PFSK-1 (cell line): ENCODE measurements around the gene CCDC106.
A peak's percentile ranks its signal among the peaks of the same experiment; 100 is the strongest.

ENCODE experiments used
- FOXP2 ChIP-seq: optimal IDR thresholded peaks from 2 replicates; pipeline ENCODE3; 2011; ENCODE audit warnings: borderline replicate concordance, control low read depth, inconsistent platforms; ENCODE audit not compliant: insufficient read depth; ENCODE audit errors: extremely low read length, extremely low read depth
- POLR2AphosphoS5 ChIP-seq: IDR thresholded peaks from 2 replicates; pipeline ENCODE4 v1.6.1; 2012; ENCODE audit warnings: low read depth, mild to moderate bottlenecking, control low read depth, low read length, moderate library complexity
- SIN3A ChIP-seq: IDR thresholded peaks from 2 replicates; pipeline ENCODE4 v1.6.1; 2012; ENCODE audit warnings: mild to moderate bottlenecking, low read length, moderate library complexity, borderline replicate concordance; ENCODE audit not compliant: insufficient read depth
- TAF1 ChIP-seq: IDR thresholded peaks from 2 replicates; pipeline ENCODE4 v1.6.1; 2012; ENCODE audit warnings: low read length, control low read depth, borderline replicate concordance; ENCODE audit not compliant: insufficient read depth
- TF ChIP-seq, protein P1 (sequence below), 2 experiments: IDR thresholded peaks; 2 replicates each; pipeline versions ENCODE4 v1.6.1 to v1.8.0; 2011 to 2012; ENCODE audit warnings: low read depth in 2 of 2, low read length in 2 of 2, control low read depth in 1 of 2, inconsistent platforms in 1 of 2, mild to moderate bottlenecking in 1 of 2, moderate library complexity in 1 of 2; ENCODE audit not compliant: insufficient read depth in 1 of 2

CCDC106 gene

GRCh38 chr19:55643003-55643886 is 4.8 kb upstream of the CCDC106 start, which contains the start of gene ZNF581:
ZNF581 (plus strand) TSS chr19:55643649; CDS start chr19:55644572, 923 bp downstream.
- TF ChIP-seq SIN3A: peak; percentile 91; the same call in 1 of the 2 replicates
- peak; percentile 70; the same call in 1 of the 2 replicates for TF ChIP-seq TAF1
- TF ChIP-seq FOXP2: peak; percentile 58
- peak; percentile 75 for TF ChIP-seq POLR2AphosphoS5
- TF ChIP-seq, protein P1, sequence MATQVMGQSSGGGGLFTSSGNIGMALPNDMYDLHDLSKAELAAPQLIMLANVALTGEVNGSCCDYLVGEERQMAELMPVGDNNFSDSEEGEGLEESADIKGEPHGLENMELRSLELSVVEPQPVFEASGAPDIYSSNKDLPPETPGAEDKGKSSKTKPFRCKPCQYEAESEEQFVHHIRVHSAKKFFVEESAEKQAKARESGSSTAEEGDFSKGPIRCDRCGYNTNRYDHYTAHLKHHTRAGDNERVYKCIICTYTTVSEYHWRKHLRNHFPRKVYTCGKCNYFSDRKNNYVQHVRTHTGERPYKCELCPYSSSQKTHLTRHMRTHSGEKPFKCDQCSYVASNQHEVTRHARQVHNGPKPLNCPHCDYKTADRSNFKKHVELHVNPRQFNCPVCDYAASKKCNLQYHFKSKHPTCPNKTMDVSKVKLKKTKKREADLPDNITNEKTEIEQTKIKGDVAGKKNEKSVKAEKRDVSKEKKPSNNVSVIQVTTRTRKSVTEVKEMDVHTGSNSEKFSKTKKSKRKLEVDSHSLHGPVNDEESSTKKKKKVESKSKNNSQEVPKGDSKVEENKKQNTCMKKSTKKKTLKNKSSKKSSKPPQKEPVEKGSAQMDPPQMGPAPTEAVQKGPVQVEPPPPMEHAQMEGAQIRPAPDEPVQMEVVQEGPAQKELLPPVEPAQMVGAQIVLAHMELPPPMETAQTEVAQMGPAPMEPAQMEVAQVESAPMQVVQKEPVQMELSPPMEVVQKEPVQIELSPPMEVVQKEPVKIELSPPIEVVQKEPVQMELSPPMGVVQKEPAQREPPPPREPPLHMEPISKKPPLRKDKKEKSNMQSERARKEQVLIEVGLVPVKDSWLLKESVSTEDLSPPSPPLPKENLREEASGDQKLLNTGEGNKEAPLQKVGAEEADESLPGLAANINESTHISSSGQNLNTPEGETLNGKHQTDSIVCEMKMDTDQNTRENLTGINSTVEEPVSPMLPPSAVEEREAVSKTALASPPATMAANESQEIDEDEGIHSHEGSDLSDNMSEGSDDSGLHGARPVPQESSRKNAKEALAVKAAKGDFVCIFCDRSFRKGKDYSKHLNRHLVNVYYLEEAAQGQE (IDR thresholded peaks at IDR 0.05; ENCODE audit: insufficient read depth in 1 of 2, low read depth in 2 of 2, low read length in 2 of 2): 0 out of 4 replicates have a peak, but pooled peaks of 1 of the 2 experiments have one; percentile 23

DNA sequence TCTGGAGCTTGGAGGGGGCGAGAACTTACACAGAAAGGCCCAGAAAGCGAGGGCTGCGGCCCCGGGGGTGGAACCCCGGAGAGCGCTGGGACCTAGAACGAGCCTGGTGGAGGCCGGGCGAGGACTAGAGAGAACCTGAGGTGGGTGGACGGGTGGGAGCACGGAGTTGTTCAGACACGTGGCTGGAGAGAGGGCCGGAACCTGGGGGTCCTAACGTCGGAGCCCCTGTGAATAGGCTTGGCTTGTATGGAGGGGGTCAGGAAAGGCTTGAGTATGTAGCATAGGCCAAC is 4.2 kb upstream of the CCDC106 start:
- TF ChIP-seq, protein P1 (IDR thresholded peaks at IDR 0.05; ENCODE audit: insufficient read depth in 1 of 2, low read depth in 2 of 2, low read length in 2 of 2): no peak
- TF ChIP-seq SIN3A (no peak), FOXP2 (no peak), POLR2AphosphoS5 (no peak), TAF1 (no peak)

GRCh38 chr19:55644191-55644833 is 3.7 kb upstream of the CCDC106 start:
- TF ChIP-seq, protein P1 (IDR thresholded peaks at IDR 0.05; ENCODE audit: insufficient read depth in 1 of 2, low read depth in 2 of 2, low read length in 2 of 2): no peak
- TF ChIP-seq TAF1 (no peak), FOXP2 (no peak), POLR2AphosphoS5 (no peak), SIN3A (no peak)

DNA sequence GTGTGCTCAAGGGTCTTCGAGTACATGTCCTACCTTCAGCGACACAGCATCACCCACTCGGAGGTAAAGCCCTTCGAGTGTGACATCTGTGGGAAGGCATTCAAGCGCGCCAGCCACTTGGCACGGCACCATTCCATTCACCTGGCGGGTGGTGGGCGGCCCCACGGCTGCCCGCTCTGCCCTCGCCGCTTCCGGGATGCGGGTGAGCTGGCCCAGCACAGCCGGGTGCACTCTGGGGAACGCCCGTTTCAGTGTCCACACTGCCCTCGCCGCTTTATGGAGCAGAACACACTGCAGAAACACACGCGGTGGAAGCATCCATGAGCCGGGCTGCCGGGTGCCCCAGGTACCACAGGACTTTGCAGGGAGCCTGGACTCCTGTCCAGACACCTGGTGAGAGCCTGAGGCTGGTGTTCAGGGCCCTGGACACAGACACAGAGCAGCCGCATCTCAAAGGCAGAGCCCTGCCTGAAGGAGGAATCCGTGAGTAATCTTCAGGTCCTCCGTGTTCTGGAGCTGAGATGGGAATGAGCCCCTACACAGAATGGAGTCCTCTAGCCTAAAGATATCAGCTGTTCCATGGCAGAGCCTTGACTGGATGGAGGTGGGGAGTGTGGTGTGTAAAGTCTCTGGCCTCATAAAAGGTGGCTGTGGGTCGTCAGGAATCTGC is 3.0 kb upstream of the CCDC106 start:
- no peak for TF ChIP-seq TAF1
- no peak for TF ChIP-seq FOXP2
- TF ChIP-seq, protein P1 (IDR thresholded peaks at IDR 0.05; ENCODE audit: insufficient read depth in 1 of 2, low read depth in 2 of 2, low read length in 2 of 2): no peak
- TF ChIP-seq SIN3A: no peak
- no peak for TF ChIP-seq POLR2AphosphoS5
